Measurements from ENCODE around the gene DUSP1. TPM values are rescaled to one million over a fixed set of nuclear protein-coding genes. Genes with fewer than 3 reads are reported as not detected.

Gene DUSP1
- total and polyA plus RNA-seq, 9 of the 15 experiments (the other 6 are each of a cell fraction or from before 2014, with no cell fraction given): 2.1 to 14.2 (median 8.5) TPM

GRCh38 chr5:172806897-172807672 lies 36.1 kb upstream of the DUSP1 start (continued):
- TF ChIP-seq ZNF407 (IDR thresholded peaks at IDR 0.05; ENCODE audit: low read depth) (no peak), THRAP3 (IDR thresholded peaks at IDR 0.05; ENCODE audit: borderline replicate concordance) (no peak), ZNF197 (CRISPR knock-in tag; IDR thresholded peaks at IDR 0.05; ENCODE audit: low read depth) (no peak), PHF8 (IDR thresholded peaks at IDR 0.05; ENCODE audit: borderline replicate concordance, low read length) (peak; percentile 38; the same call in 1 of the 2 replicates), RFX7 (CRISPR knock-in tag; IDR thresholded peaks at IDR 0.05) (0 out of 2 replicates have a peak, but pooled peaks have one; percentile 15), MAFG (tag; conservative IDR thresholded peaks at IDR 0.05) (no peak), TGIF2 (CRISPR knock-in tag; IDR thresholded peaks at IDR 0.05) (no peak), ATF3 (IDR thresholded peaks at IDR 0.05) (peak; percentile 78), ATF3 (CRISPR knock-in tag; conservative IDR thresholded peaks at IDR 0.05) (no peak), CBX1 (IDR thresholded peaks at IDR 0.05; ENCODE audit: low read depth) (no peak), TARDBP (IDR thresholded peaks at IDR 0.05) (no peak), RREB1 (CRISPR knock-in tag; IDR thresholded peaks at IDR 0.05) (no peak), PML (IDR thresholded peaks at IDR 0.05; ENCODE audit: low read length) (peak; percentile 48; the same call in 1 of the 2 replicates)
